ACC112 (cell line): Measurements from ENCODE around the gene OS9.

Source experiments
- H2AFZ ChIP-seq: fragments of 200-600 bp; sonication (generic); one replicate; pipeline ENCODE4 v1.6.0; 2017; ENCODE audit warnings: antibody characterized with exemption, low read length; ENCODE audit not compliant: unreplicated experiment
- H3K27ac ChIP-seq: fragments of 200-600 bp; sonication (generic); 2 replicates; pipeline ENCODE4 v1.5.1; 2014; ENCODE audit warnings: low read depth, mild to moderate bottlenecking, antibody characterized with exemption, low read length, moderate library complexity
- H3K27me3 ChIP-seq: fragments of 200-600 bp; sonication (generic); 2 replicates; pipeline ENCODE4 v1.6.1; 2014; ENCODE audit warnings: mild to moderate bottlenecking, antibody characterized with exemption, low read length, moderate library complexity, mixed read lengths; ENCODE audit not compliant: insufficient read depth
- H3K36me3 ChIP-seq: fragments of 200-600 bp; sonication (generic); 2 replicates; pipeline ENCODE4 v1.6.1; 2016; ENCODE audit warnings: mild to moderate bottlenecking, antibody characterized with exemption, low read length, moderate library complexity, mixed read lengths; ENCODE audit not compliant: insufficient read depth
- H3K4me1 ChIP-seq: fragments of 200-600 bp; sonication (generic); one replicate; pipeline ENCODE4 v1.6.1; 2016; ENCODE audit warnings: low read length, mixed read lengths; ENCODE audit not compliant: insufficient read depth, unreplicated experiment, control insufficient read depth
- H3K4me3 ChIP-seq: fragments of 200-600 bp; sonication (generic); 2 replicates; pipeline ENCODE4 v1.5.1; 2014; ENCODE audit warnings: mild to moderate bottlenecking, low read depth, low read length
- H3K79me2 ChIP-seq: fragments of 200-600 bp; sonication (generic); one replicate; pipeline ENCODE4 v1.6.0; 2016; ENCODE audit warnings: low read length; ENCODE audit not compliant: control insufficient read depth, unreplicated experiment, insufficient read depth

The OS9 gene

GRCh38 chr12:57764662-57765002 is 70.7 kb downstream of the OS9 start:
- Histone ChIP-seq H3K36me3 (no peaks in the 10 kb centered on the region), H3K27ac (no peak overlapping the region), H3K4me3 (peak overlapping the region; percentile 65), H3K79me2 (no peaks in the 10 kb centered on the region), H2AFZ (no peak overlapping the region), H3K4me1 (peaks cover 21% of the 10 kb centered on the region), H3K27me3 (peaks cover 33% of the 10 kb centered on the region)

GRCh38 chr12:57765003-57765697 is 71.2 kb downstream of the OS9 start:
- Histone ChIP-seq H3K4me3 (peak overlapping the region; percentile 65), H2AFZ (no peak overlapping the region), H3K27me3 (peaks cover 33% of the 10 kb centered on the region)

GRCh38 chr12:57765698-57766463 is 71.9 kb downstream of the OS9 start:
- H3K36me3 ChIP-seq: no peaks in the 10 kb centered on the region
- peaks cover 21% of the 10 kb centered on the region for H3K4me1 ChIP-seq
- H3K4me3 ChIP-seq: peak overlapping the region; percentile 65
- peaks cover 33% of the 10 kb centered on the region for H3K27me3 ChIP-seq
- no peak overlapping the region for H3K27ac ChIP-seq
- H3K79me2 ChIP-seq: no peaks in the 10 kb centered on the region
- no peak overlapping the region for H2AFZ ChIP-seq

More at GRCh38 chr12:57765003-57765697, 71.2 kb downstream of the OS9 start:
- no peak overlapping the region for H3K27ac ChIP-seq
- peaks cover 21% of the 10 kb centered on the region for H3K4me1 ChIP-seq
- no peaks in the 10 kb centered on the region for H3K36me3 ChIP-seq
- no peaks in the 10 kb centered on the region for H3K79me2 ChIP-seq

- peaks cover 21% of the 10 kb centered on the region for H3K4me1 ChIP-seq
- H3K27me3 ChIP-seq: peaks cover 33% of the 10 kb centered on the region
- no peak within 1 kb of the TSS for H2AFZ ChIP-seq
- H3K27ac ChIP-seq: no peak within 1 kb of the TSS
- no peaks in the 10 kb centered on the region for H3K36me3 ChIP-seq
- peak within 1 kb of the TSS; percentile 65 for H3K4me3 ChIP-seq
- H3K79me2 ChIP-seq: no peaks in the 10 kb centered on the region
Observed at GRCh38 chr12:57766464-57767304, 72.8 kb downstream of the OS9 start, which contains the start of gene CYP27B1. TSS of gene CYP27B1 (minus strand) at chr12:57767078. CDS start at chr12:57767041, 37 bp downstream.

- Histone ChIP-seq H3K79me2 (no peaks in the 10 kb centered on the region), H3K36me3 (no peaks in the 10 kb centered on the region), H3K27ac (no peak overlapping the region), H3K4me3 (peak overlapping the region; percentile 65; the same call in 1 of the 2 replicates), H2AFZ (no peak overlapping the region), H3K4me1 (peaks cover 21% of the 10 kb centered on the region), H3K27me3 (peaks cover 33% of the 10 kb centered on the region)
Observed at GRCh38 chr12:57767305-57767698, 73.4 kb downstream of the OS9 start.

- Histone ChIP-seq H3K36me3 (no peaks in the 10 kb centered on the region), H3K4me1 (peaks cover 21% of the 10 kb centered on the region), H3K27ac (no peak overlapping the region), H3K27me3 (peaks cover 33% of the 10 kb centered on the region), H3K79me2 (peaks cover 2% of the 10 kb centered on the region), H2AFZ (no peak overlapping the region), H3K4me3 (no peak overlapping the region)
Observed at GRCh38 chr12:57767876-57768275, 73.9 kb downstream of the OS9 start.

GRCh38 chr12:57769594-57769993 is 75.7 kb downstream of the OS9 start:
- no peak overlapping the region for H2AFZ ChIP-seq
- H3K27ac ChIP-seq: no peak overlapping the region
- peaks cover 21% of the 10 kb centered on the region for H3K4me1 ChIP-seq
- H3K36me3 ChIP-seq: no peaks in the 10 kb centered on the region
- no peak overlapping the region for H3K4me3 ChIP-seq
- H3K79me2 ChIP-seq: peaks cover 9% of the 10 kb centered on the region
- peaks cover 22% of the 10 kb centered on the region for H3K27me3 ChIP-seq

- no peaks in the 10 kb centered on the region for H3K36me3 ChIP-seq
- peaks cover 9% of the 10 kb centered on the region for H3K79me2 ChIP-seq
- peak overlapping the region; percentile 74; the same call in 1 of the 2 replicates for H3K27ac ChIP-seq
- no peak overlapping the region for H2AFZ ChIP-seq
- H3K4me1 ChIP-seq: peaks cover 18% of the 10 kb centered on the region
- peaks cover 10% of the 10 kb centered on the region; the same call in 1 of the 2 replicates for H3K27me3 ChIP-seq
- peak overlapping the region; percentile 75 for H3K4me3 ChIP-seq
Observed at GRCh38 chr12:57770734-57771133, 76.8 kb downstream of the OS9 start.
